SU-DHL-6 (cell line): ENCODE results near the gene VEGFC.

ENCODE experiments used
- H2AFZ ChIP-seq: fragments of 200-600 bp; sonication (generic); 2 replicates; pipeline ENCODE4 v1.6.1; 2014; ENCODE audit warnings: low read depth, mild to moderate bottlenecking, moderate library complexity, mixed read lengths, antibody characterized with exemption, low read length; ENCODE audit not compliant: severe bottlenecking
- H3F3A ChIP-seq: fragments of 200-600 bp; shearing (Covaris generic); 2 replicates; pipeline ENCODE4 v1.6.0; 2016; ENCODE audit warnings: antibody characterized with exemption, mild to moderate bottlenecking; ENCODE audit not compliant: insufficient read depth
- H3K27ac ChIP-seq: fragments of 200-600 bp; sonication (generic); 2 replicates; pipeline ENCODE4 v1.5.1; 2016; ENCODE audit warnings: low read depth, mild to moderate bottlenecking, low read length, moderate library complexity, mixed read lengths
- H3K27me3 ChIP-seq: fragments of 200-600 bp; sonication (generic), shearing (Covaris generic); 2 replicates; pipeline ENCODE4 v1.6.0; 2014; ENCODE audit warnings: mild to moderate bottlenecking, low read length
- H3K36me3 ChIP-seq: fragments of 200-600 bp; sonication (generic); 2 replicates; pipeline ENCODE4 v1.6.1; 2014; ENCODE audit warnings: mild to moderate bottlenecking, low read length, mixed read lengths
- H3K4me2 ChIP-seq: fragments of 300-600, 200-600 bp; shearing (Covaris generic), sonication (generic); 2 replicates; pipeline ENCODE4 v1.6.0; 2014; ENCODE audit warnings: low read length, low read depth, mild to moderate bottlenecking; ENCODE audit not compliant: poor library complexity, severe bottlenecking
- H3K4me3 ChIP-seq: fragments of 200-600 bp; sonication (generic); 2 replicates; pipeline ENCODE4 v1.5.1; 2014; ENCODE audit warnings: antibody characterized with exemption, low read length, mild to moderate bottlenecking, mixed read lengths; ENCODE audit not compliant: insufficient read depth, poor library complexity, severe bottlenecking
- H3K79me2 ChIP-seq: fragments of 200-600 bp; sonication (generic); 2 replicates; pipeline ENCODE4 v1.6.1; 2014; ENCODE audit warnings: mild to moderate bottlenecking, low read length, moderate library complexity; ENCODE audit not compliant: insufficient read depth
- H3K9ac ChIP-seq: fragments of 200-600 bp; sonication (generic); 2 replicates; pipeline ENCODE4 v1.7.0; 2014; ENCODE audit warnings: mild to moderate bottlenecking, low read length
- H3K9me2 ChIP-seq: fragments of 200-600 bp; sonication (generic); replicated peaks from 2 replicates; pipeline ENCODE4 v1.6.1; 2014; ENCODE audit warnings: low read length; ENCODE audit not compliant: insufficient read depth
- H3K9me3 ChIP-seq: fragments of 200-600 bp; sonication (generic); 2 replicates; pipeline ENCODE4 v1.6.1; 2014; ENCODE audit warnings: low read length, mixed read lengths; ENCODE audit not compliant: insufficient read depth
- H4K20me1 ChIP-seq: fragments of 200-600 bp; sonication (generic); 2 replicates; pipeline ENCODE4 v1.6.1; 2014; ENCODE audit warnings: low read depth, mild to moderate bottlenecking, antibody characterized with exemption, low read length, moderate library complexity, mixed read lengths
- EZH2phosphoT487 ChIP-seq: fragments of 200-600 bp; sonication (generic), shearing (Covaris generic); conservative IDR thresholded peaks from 2 replicates; pipeline ENCODE4 v1.6.1; 2018; ENCODE audit warnings: mild to moderate bottlenecking, antibody characterized with exemption, low read length, moderate library complexity, mixed read lengths
- TF ChIP-seq, protein P1 (sequence below): fragments of 200-600 bp; sonication (generic); IDR thresholded peaks from one replicate; pipeline ENCODE4 v1.5.1; 2017; ENCODE audit warnings: antibody characterized with exemption, mild to moderate bottlenecking, low read length, moderate library complexity; ENCODE audit not compliant: insufficient read depth, poor library complexity, severe bottlenecking

VEGFC gene

DNA sequence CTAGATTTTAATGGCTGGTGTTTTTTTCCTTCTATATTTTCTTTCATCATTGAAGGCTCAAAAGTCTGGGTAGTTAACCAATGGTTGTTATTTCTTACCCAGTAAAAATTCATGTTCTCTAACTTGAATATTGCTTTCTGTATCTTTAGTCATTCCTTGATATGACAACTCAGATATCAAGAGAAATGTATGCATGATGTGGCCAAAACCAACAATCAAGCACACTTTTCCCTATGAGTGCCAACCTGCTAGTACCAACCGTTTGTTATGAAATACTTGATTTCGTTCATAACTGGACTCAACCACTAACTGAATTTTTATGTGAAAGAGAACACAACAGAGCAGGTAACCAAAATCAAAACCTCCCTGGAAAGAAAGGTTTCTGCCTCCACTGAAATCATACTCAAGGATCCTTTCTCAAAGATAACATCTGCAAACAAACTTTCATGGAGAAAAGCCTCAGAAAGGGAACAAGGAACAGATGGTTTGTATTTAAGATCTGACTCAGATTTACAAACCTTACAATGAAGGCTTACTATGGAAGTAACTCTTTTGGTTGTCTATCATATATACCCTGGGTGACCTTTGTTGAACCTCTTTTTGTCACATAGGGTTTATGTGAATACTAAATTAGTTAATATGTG is 8.3 kb upstream of the VEGFC start:
- no peak overlapping the region for H3K4me2 ChIP-seq

DNA sequence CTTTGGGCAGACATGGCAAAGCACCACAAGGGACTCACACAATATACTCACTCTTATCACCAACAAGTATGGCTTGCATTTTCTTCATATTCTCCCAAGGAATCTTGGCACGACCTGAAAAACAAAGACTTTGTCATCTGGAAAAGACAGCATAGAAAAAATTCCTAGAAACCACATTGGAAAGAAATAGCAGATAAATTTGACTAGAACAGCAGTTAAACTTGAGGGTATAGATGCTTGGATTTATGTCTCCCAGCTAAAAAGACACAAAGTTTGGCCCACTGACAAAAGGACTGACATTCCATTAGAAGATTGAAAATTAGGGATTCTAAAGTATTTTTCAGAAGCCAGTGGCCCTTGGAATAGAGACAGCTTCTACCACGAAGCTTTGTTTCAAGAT is 6.9 kb upstream of the VEGFC start:
- Histone ChIP-seq H3K36me3 (no peaks in the 10 kb centered on the region), H3F3A (no peaks in the 10 kb centered on the region), H3K4me2 (no peak overlapping the region), H3K79me2 (no peaks in the 10 kb centered on the region), H3K27me3 (no peaks in the 10 kb centered on the region), H3K4me3 (no peak overlapping the region), H2AFZ (no peak overlapping the region), H3K27ac (no peak overlapping the region), H3K9ac (no peak overlapping the region), H3K9me2 (no peaks in the 10 kb centered on the region), H3K9me3 (no peaks in the 10 kb centered on the region), H4K20me1 (no peaks in the 10 kb centered on the region)
- TF ChIP-seq EZH2phosphoT487, result no peak
- TF ChIP-seq, protein P1, sequence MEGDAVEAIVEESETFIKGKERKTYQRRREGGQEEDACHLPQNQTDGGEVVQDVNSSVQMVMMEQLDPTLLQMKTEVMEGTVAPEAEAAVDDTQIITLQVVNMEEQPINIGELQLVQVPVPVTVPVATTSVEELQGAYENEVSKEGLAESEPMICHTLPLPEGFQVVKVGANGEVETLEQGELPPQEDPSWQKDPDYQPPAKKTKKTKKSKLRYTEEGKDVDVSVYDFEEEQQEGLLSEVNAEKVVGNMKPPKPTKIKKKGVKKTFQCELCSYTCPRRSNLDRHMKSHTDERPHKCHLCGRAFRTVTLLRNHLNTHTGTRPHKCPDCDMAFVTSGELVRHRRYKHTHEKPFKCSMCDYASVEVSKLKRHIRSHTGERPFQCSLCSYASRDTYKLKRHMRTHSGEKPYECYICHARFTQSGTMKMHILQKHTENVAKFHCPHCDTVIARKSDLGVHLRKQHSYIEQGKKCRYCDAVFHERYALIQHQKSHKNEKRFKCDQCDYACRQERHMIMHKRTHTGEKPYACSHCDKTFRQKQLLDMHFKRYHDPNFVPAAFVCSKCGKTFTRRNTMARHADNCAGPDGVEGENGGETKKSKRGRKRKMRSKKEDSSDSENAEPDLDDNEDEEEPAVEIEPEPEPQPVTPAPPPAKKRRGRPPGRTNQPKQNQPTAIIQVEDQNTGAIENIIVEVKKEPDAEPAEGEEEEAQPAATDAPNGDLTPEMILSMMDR, result no peak

More for the DNA sequence above, 8.3 kb upstream of the VEGFC start:
- Histone ChIP-seq H3K27me3 (no peaks in the 10 kb centered on the region), H3F3A (no peaks in the 10 kb centered on the region), H3K9me2 (no peaks in the 10 kb centered on the region), H3K9ac (no peak overlapping the region), H3K79me2 (no peaks in the 10 kb centered on the region), H3K27ac (no peak overlapping the region), H2AFZ (no peak overlapping the region), H4K20me1 (no peaks in the 10 kb centered on the region), H3K9me3 (no peaks in the 10 kb centered on the region), H3K4me3 (no peak overlapping the region), H3K36me3 (no peaks in the 10 kb centered on the region)
- TF ChIP-seq, protein P1, result no peak
- no peak for TF ChIP-seq EZH2phosphoT487

DNA sequence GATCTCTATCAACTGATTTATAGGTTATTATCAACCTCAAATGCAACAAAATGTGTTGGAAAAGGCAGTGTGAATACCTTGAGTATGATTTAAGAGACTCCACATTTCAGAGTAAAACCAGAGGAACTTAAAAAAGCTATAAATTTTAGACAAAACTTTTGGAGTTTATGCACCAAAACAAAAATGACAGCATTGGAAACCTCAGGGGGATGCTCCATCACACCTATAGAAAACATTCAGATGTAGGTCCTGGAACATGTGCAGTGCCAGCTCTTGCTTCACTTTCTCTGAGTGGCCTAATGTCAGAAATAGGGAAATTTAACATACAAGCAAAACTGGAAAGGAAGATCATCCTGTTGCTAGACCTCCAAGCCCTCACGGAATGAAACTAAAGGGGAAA is 5.8 kb upstream of the VEGFC start:
- H2AFZ ChIP-seq, result no peak overlapping the region
- H4K20me1 ChIP-seq, result no peaks in the 10 kb centered on the region
- no peak overlapping the region for H3K4me3 ChIP-seq
- no peak overlapping the region for H3K9ac ChIP-seq
- no peaks in the 10 kb centered on the region for H3F3A ChIP-seq
- H3K79me2 ChIP-seq, result no peaks in the 10 kb centered on the region
- TF ChIP-seq EZH2phosphoT487, result no peak
- TF ChIP-seq, protein P1, result no peak
- no peaks in the 10 kb centered on the region for H3K9me3 ChIP-seq
- H3K27me3 ChIP-seq, result no peaks in the 10 kb centered on the region
- H3K27ac ChIP-seq, result no peak overlapping the region
- no peaks in the 10 kb centered on the region for H3K9me2 ChIP-seq
- no peak overlapping the region for H3K4me2 ChIP-seq
- H3K36me3 ChIP-seq, result no peaks in the 10 kb centered on the region
